Panc1 (cell line): Measurements from ENCODE around the gene LANCL1. TPM values are rescaled to one million over a fixed set of nuclear protein-coding genes. Genes with fewer than 3 reads are reported as not detected.

ENCODE experiments used
- ATAC-seq: fragments of 200-7000 bp; cut with Tn5 transposase; 2 replicates; pipeline ENCODE4 v1.9.1; 2020; ENCODE audit warnings: mild to moderate bottlenecking, moderate library complexity
- BruUV-seq: library from RNA; stranded (reverse); fragments of 400-500 nt; replicated peaks from 2 replicates; lab custom pipeline; 2021; lab: Mats Ljungman, UMichigan
- CTCF ChIA-PET: fragments of 300-600 bp; sonication (Branson Sonifier 250); formaldehyde crosslinking; loops from one replicate; lab custom pipeline; 2022; ENCODE audit warnings: antibody characterized with exemption; lab: Charles Lee
- POLR2A ChIA-PET: fragments of 300-600 bp; sonication (Branson Sonifier 250); formaldehyde crosslinking; loops from one replicate; lab custom pipeline; 2022; ENCODE audit warnings: antibody characterized with exemption; lab: Charles Lee
- DNase-seq: peaks from one replicate; pipeline ENCODE4 v3.0.0-alpha.2; 2010; ENCODE audit warnings: low read depth, low spot score
- H3K27ac ChIP-seq: 2 replicates; pipeline ENCODE4 v1.5.1; 2011; ENCODE audit warnings: mild to moderate bottlenecking, low read length, inconsistent platforms
- H3K27me3 ChIP-seq: fragments of 200-500 bp; sonication (Bioruptor generic); 2 replicates; pipeline ENCODE4 v1.6.0; 2014; ENCODE audit warnings: low read length, inconsistent platforms; ENCODE audit not compliant: control insufficient read depth, insufficient read depth
- H3K36me3 ChIP-seq: fragments of 200-500 bp; sonication (Bioruptor generic); 2 replicates; pipeline ENCODE4 v1.5.1; 2014; ENCODE audit warnings: inconsistent platforms, mild to moderate bottlenecking, low read length, moderate library complexity; ENCODE audit not compliant: control insufficient read depth, insufficient read depth
- H3K4me1 ChIP-seq: 2 replicates; pipeline ENCODE4 v1.5.1; 2011; ENCODE audit warnings: inconsistent platforms, mild to moderate bottlenecking, low read length, moderate library complexity; ENCODE audit not compliant: control insufficient read depth, insufficient read depth
- H3K4me3 ChIP-seq, 2 experiments: 2 replicates each; pipeline ENCODE4 v1.5.1; 2011 to 2012; ENCODE audit warnings: low read depth in 2 of 2, low read length in 2 of 2, mild to moderate bottlenecking in 2 of 2, inconsistent platforms in 1 of 2, moderate library complexity in 1 of 2
- H3K9me3 ChIP-seq: fragments of 200-500 bp; sonication (Bioruptor generic); 2 replicates; pipeline ENCODE4 v1.5.1; 2014; ENCODE audit warnings: low read depth, mild to moderate bottlenecking, inconsistent platforms, low read length, moderate library complexity; ENCODE audit not compliant: control insufficient read depth, insufficient read depth
- CTCF ChIP-seq: fragments of 450-650 bp; IDR thresholded peaks from 2 replicates; pipeline ENCODE4 v1.5.1; 2017; ENCODE audit warnings: mild to moderate bottlenecking
- POLR2AphosphoS5 ChIP-seq: IDR thresholded peaks from 2 replicates; pipeline ENCODE4 v1.6.1; 2012; ENCODE audit warnings: mild to moderate bottlenecking, low read depth, low read length, moderate library complexity
- SIN3A ChIP-seq: IDR thresholded peaks from 2 replicates; pipeline ENCODE4 v1.6.1; 2012; ENCODE audit warnings: low read depth, mild to moderate bottlenecking, low read length, moderate library complexity, borderline replicate concordance; ENCODE audit not compliant: insufficient read depth
- TCF7L2 ChIP-seq: IDR thresholded peaks from 2 replicates; pipeline ENCODE4 v1.6.1; 2011; ENCODE audit warnings: mild to moderate bottlenecking, low read depth, low read length, inconsistent platforms
- in situ Hi-C: cut with HindIII; loops from 2 replicates; pipeline ENCODE4 v1.10.0; 2016; ENCODE audit warnings: low sequenced_read_pairs, low pct_unique_long_range_greater_than_20kb
- intact Hi-C: fragments of 100-400 bp; cut with micrococcal nuclease; formaldehyde crosslinking; loops from one replicate; pipeline ENCODE4 v1.10.0; 2022; ENCODE audit not compliant: unreplicated experiment
- total RNA-seq: library from RNA; stranded (reverse); gene quantifications from one replicate; pipeline ENCODE4 v1.2.1, GENCODE V29; 2021; ENCODE audit not compliant: unreplicated experiment
- TF ChIP-seq, protein P1 (sequence below), 2 experiments: IDR thresholded peaks; 2 replicates each; pipeline ENCODE4 v1.6.1; 2011 to 2012; ENCODE audit warnings: low read depth in 2 of 2, control low read depth in 1 of 2, low read length in 1 of 2, mild to moderate bottlenecking in 1 of 2, moderate library complexity in 1 of 2; ENCODE audit not compliant: insufficient read depth in 1 of 2

The LANCL1 gene
- total RNA-seq, 1 experiment from 2014 or later = 42.8 TPM

DNA sequence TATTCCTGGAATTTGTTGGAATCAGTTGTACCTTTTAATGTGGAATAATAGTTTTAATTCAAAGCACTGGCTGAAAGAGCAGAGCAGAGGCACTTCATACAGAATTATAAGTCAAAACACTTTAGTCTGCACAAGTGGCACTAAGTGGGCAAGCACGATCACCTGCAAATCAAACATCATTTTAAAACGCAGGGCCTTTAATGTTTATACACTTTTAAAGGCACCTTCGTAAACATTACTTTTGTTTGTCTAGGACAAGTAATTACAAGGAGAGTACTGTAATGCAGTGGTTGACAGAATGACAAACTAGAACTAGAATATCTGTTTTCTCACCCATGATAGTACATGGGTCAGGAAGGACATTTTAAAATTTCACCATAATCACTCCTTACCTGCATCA lies 36.4 kb downstream of the LANCL1 start:
- no peak for DNase-seq
- H3K4me3 ChIP-seq = no peak overlapping the region
- ChIA-PET POLR2A (no interaction called here), CTCF (no interaction called here)
- peaks cover 5% of the 10 kb centered on the region; the same call in 1 of the 2 replicates for H3K36me3 ChIP-seq
- in situ Hi-C loops = no loop called here
- no peaks in the 10 kb centered on the region for H3K4me1 ChIP-seq
- ATAC-seq = no peak
- BruUV-seq = no TSS peak
- H3K27ac ChIP-seq = no peak overlapping the region
- no peak for TF ChIP-seq SIN3A
- TF ChIP-seq POLR2AphosphoS5 = no peak
- no peaks in the 10 kb centered on the region for H3K27me3 ChIP-seq
- no peaks in the 10 kb centered on the region for H3K9me3 ChIP-seq
- intact Hi-C loops = no loop called here

- no TSS peak for BruUV-seq
- in situ Hi-C loops = no loop called here
Measured at GRCh38 chr2:210435439-210435838, 41.1 kb downstream of the LANCL1 start.

GRCh38 chr2:210432633-210433032 lies 43.9 kb downstream of the LANCL1 start:
- POLR2A ChIA-PET = no interaction called here
- BruUV-seq = no TSS peak
- no peak overlapping the region for H3K27ac ChIP-seq
- intact Hi-C loops (no loop called here), in situ Hi-C loops (no loop called here)
- TF ChIP-seq TCF7L2 (no peak), CTCF (no peak), POLR2AphosphoS5 (no peak), SIN3A (no peak)
- TF ChIP-seq, protein P1, sequence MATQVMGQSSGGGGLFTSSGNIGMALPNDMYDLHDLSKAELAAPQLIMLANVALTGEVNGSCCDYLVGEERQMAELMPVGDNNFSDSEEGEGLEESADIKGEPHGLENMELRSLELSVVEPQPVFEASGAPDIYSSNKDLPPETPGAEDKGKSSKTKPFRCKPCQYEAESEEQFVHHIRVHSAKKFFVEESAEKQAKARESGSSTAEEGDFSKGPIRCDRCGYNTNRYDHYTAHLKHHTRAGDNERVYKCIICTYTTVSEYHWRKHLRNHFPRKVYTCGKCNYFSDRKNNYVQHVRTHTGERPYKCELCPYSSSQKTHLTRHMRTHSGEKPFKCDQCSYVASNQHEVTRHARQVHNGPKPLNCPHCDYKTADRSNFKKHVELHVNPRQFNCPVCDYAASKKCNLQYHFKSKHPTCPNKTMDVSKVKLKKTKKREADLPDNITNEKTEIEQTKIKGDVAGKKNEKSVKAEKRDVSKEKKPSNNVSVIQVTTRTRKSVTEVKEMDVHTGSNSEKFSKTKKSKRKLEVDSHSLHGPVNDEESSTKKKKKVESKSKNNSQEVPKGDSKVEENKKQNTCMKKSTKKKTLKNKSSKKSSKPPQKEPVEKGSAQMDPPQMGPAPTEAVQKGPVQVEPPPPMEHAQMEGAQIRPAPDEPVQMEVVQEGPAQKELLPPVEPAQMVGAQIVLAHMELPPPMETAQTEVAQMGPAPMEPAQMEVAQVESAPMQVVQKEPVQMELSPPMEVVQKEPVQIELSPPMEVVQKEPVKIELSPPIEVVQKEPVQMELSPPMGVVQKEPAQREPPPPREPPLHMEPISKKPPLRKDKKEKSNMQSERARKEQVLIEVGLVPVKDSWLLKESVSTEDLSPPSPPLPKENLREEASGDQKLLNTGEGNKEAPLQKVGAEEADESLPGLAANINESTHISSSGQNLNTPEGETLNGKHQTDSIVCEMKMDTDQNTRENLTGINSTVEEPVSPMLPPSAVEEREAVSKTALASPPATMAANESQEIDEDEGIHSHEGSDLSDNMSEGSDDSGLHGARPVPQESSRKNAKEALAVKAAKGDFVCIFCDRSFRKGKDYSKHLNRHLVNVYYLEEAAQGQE (IDR thresholded peaks at IDR 0.05; ENCODE audit: insufficient read depth in 1 of 2, low read depth in 2 of 2, low read length in 1 of 2) = no peak
- H3K36me3 ChIP-seq = peaks cover 7% of the 10 kb centered on the region; the same call in 1 of the 2 replicates
- ATAC-seq (no peak), DNase-seq (no peak)
- H3K27me3 ChIP-seq = no peaks in the 10 kb centered on the region
- no peak overlapping the region for H3K4me3 ChIP-seq
- H3K4me1 ChIP-seq = no peaks in the 10 kb centered on the region
- H3K9me3 ChIP-seq = no peaks in the 10 kb centered on the region
- CTCF ChIA-PET = no interaction called here

More at GRCh38 chr2:210435439-210435838, 41.1 kb downstream of the LANCL1 start:
- Histone ChIP-seq H3K9me3 (no peaks in the 10 kb centered on the region), H3K27me3 (no peaks in the 10 kb centered on the region), H3K4me1 (no peaks in the 10 kb centered on the region), H3K36me3 (peaks cover 7% of the 10 kb centered on the region; the same call in 1 of the 2 replicates), H3K27ac (no peak overlapping the region), H3K4me3 (no peak overlapping the region)
- CTCF ChIA-PET = no interaction called here
- no peak for TF ChIP-seq SIN3A
- no peak for TF ChIP-seq POLR2AphosphoS5
- TF ChIP-seq TCF7L2 = no peak
- TF ChIP-seq, protein P1 (IDR thresholded peaks at IDR 0.05; ENCODE audit: insufficient read depth in 1 of 2, low read depth in 2 of 2, low read length in 1 of 2) = no peak
- no peak for DNase-seq
- intact Hi-C loops = no loop called here
- ATAC-seq = no peak
- POLR2A ChIA-PET = no interaction called here
